Mammary epithelial cell (primary cell): Measurements from ENCODE around the gene FGD5.

ENCODE experiments used
- CTCF ChIP-seq, 2 donors: IDR thresholded peaks in 1 of 2; conservative IDR thresholded peaks in 1 of 2; 2 replicates each; pipeline ENCODE4 v1.5.1; 2011 to 2012; ENCODE audit warnings: inconsistent platforms in 2 of 2, low read length in 2 of 2, mild to moderate bottlenecking in 2 of 2, control low read depth in 1 of 2, low read depth in 1 of 2; ENCODE audit not compliant: insufficient read depth in 1 of 2; ENCODE audit errors: extremely low read depth in 1 of 2
- EZH2 ChIP-seq: IDR thresholded peaks from 2 replicates; pipeline ENCODE4 v1.6.1; 2012; ENCODE audit warnings: low read length, inconsistent platforms, borderline replicate concordance

- TF ChIP-seq CTCF (conservative IDR thresholded peaks at IDR 0.05 in 1 of 2, IDR thresholded peaks at IDR 0.05 in 1 of 2; ENCODE audit: extremely low read depth in 1 of 2, insufficient read depth in 1 of 2, low read depth in 1 of 2, low read length in 2 of 2) = no peak
- TF ChIP-seq EZH2 = no peak
These were observed 43.5 kb downstream of the FGD5 start for GRCh38 chr3:14862303-14862660.
